HepG2 (cell line): ENCODE results near the gene ST8SIA6. TPM values are rescaled to one million over a fixed set of nuclear protein-coding genes. Genes with fewer than 3 reads are reported as not detected.

Experiments
- ATF1 ChIP-seq: IDR thresholded peaks from 2 replicates; pipeline ENCODE4 v1.6.1; 2016; ENCODE audit warnings: mild to moderate bottlenecking, control low read depth
- CREM ChIP-seq, 2 experiments: sonication (generic) in 1 of 2; formaldehyde crosslinking in 1 of 2; IDR thresholded peaks; 2 replicates each; pipeline versions ENCODE4 v1.4.0 to v1.6.1; 2016 to 2020; ENCODE audit warnings: antibody characterized with exemption in 1 of 2, mild to moderate bottlenecking in 1 of 2, missing genetic modification reagents in 1 of 2
- ELF1 ChIP-seq: sonication (generic); formaldehyde crosslinking; IDR thresholded peaks from 2 replicates; pipeline ENCODE4 v1.4.0; 2020; ENCODE audit warnings: missing genetic modification reagents
- KIAA2018 ChIP-seq: sonication (generic); formaldehyde crosslinking; IDR thresholded peaks from 2 replicates; pipeline ENCODE4 v1.5.0; 2020; ENCODE audit warnings: mild to moderate bottlenecking, missing genetic modification reagents, borderline replicate concordance
- MAFK ChIP-seq, 2 experiments: IDR thresholded peaks in 1 of 2; conservative IDR thresholded peaks in 1 of 2; 2 replicates each; pipeline ENCODE4 v1.6.1; 2011; ENCODE audit warnings: improper control_type of control experiment in 2 of 2, low read length in 2 of 2
- NPAS2 ChIP-seq: sonication (generic); formaldehyde crosslinking; IDR thresholded peaks from 2 replicates; pipeline ENCODE4 v1.8.0; 2022; ENCODE audit warnings: mild to moderate bottlenecking, missing genetic modification reagents, borderline replicate concordance
- NRL ChIP-seq: sonication (generic); formaldehyde crosslinking; IDR thresholded peaks from 2 replicates; pipeline ENCODE4 v1.5.0; 2020; ENCODE audit warnings: missing genetic modification reagents, mild to moderate bottlenecking, moderate library complexity, borderline replicate concordance
- RBAK ChIP-seq: sonication (generic); formaldehyde crosslinking; IDR thresholded peaks from 2 replicates; pipeline ENCODE4 v1.5.1; 2020; ENCODE audit warnings: mild to moderate bottlenecking, missing genetic modification reagents
- TAF15 ChIP-seq: fragments of 200-400 bp; formaldehyde crosslinking; IDR thresholded peaks from one replicate; pipeline ENCODE4 v1.6.1; 2018; ENCODE audit warnings: mild to moderate bottlenecking, low read depth, low read length; ENCODE audit not compliant: poor library complexity, severe bottlenecking
- ZMAT5 ChIP-seq: sonication (generic); formaldehyde crosslinking; IDR thresholded peaks from 2 replicates; pipeline ENCODE4 v1.5.0; 2020; ENCODE audit warnings: mild to moderate bottlenecking, low read depth, missing genetic modification reagents, borderline replicate concordance
- ZNF17 ChIP-seq: sonication (generic); formaldehyde crosslinking; IDR thresholded peaks from 2 replicates; pipeline ENCODE4 v1.5.0; 2020; ENCODE audit warnings: mild to moderate bottlenecking, missing genetic modification reagents
- ZNF546 ChIP-seq: sonication (generic); formaldehyde crosslinking; conservative IDR thresholded peaks from 2 replicates; pipeline ENCODE4 v1.8.1; 2023; ENCODE audit warnings: mild to moderate bottlenecking, missing genetic modification reagents
- ZNF563 ChIP-seq: sonication (generic); formaldehyde crosslinking; IDR thresholded peaks from 2 replicates; pipeline ENCODE4 v1.8.0; 2022; ENCODE audit warnings: mild to moderate bottlenecking, moderate library complexity, missing genetic modification reagents
- polyA plus RNA-seq, 8 experiments: library from polyadenylated mRNA; depleted of rRNA in 3 of 8; stranded (reverse) in 7 of 8; unstranded in 1 of 8; fragments of >200 nt; fragmentation: Illumina TruSeq in 4 of 8; extraction: Trizol in 4 of 8; gene quantifications; 2 replicates each; pipeline versions ENCODE4 v1.2.1 to v1.2.3, GENCODE V29; 2011 to 2016; ENCODE audit warnings: low read depth in 4 of 8, missing spikeins in 1 of 8, mixed read lengths in 1 of 8; ENCODE audit not compliant: insufficient read depth in 1 of 8
- total RNA-seq, 5 experiments: library from RNA; depleted of rRNA; stranded (reverse); fragments of >200 nt; fragmentation: Illumina TruSeq; extraction: Trizol; gene quantifications; 2 replicates each; pipeline ENCODE4 v1.2.3, GENCODE V29; 2016; ENCODE audit warnings: low read depth in 1 of 5

The ST8SIA6 gene
- total and polyA plus RNA-seq, 2 of the 13 experiments (the other 11 are each of a cell fraction or from before 2014, with no cell fraction given): not detected

- no peak for TF ChIP-seq NPAS2 (CRISPR knock-in tag)
- TF ChIP-seq ELF1 (CRISPR knock-in tag): no peak
- TF ChIP-seq ZMAT5: no peak
- no peak for TF ChIP-seq MAFK (conservative IDR thresholded peaks at IDR 0.05 in 1 of 2, IDR thresholded peaks at IDR 0.05 in 1 of 2; ENCODE audit: low read length in 2 of 2)
- no peak for TF ChIP-seq ZNF546 (CRISPR knock-in tag)
- TF ChIP-seq ATF1 (CRISPR knock-in tag): no peak
- no peak for TF ChIP-seq CREM (IDR thresholded peaks at IDR 0.05)
- TF ChIP-seq CREM (CRISPR knock-in tag; IDR thresholded peaks at IDR 0.05): no peak
- TF ChIP-seq ZNF563: no peak
- no peak for TF ChIP-seq KIAA2018 (CRISPR knock-in tag)
- no peak for TF ChIP-seq ZNF17 (CRISPR knock-in tag)
- no peak for TF ChIP-seq NRL (CRISPR knock-in tag)
- no peak for TF ChIP-seq TAF15
- no peak for TF ChIP-seq RBAK (CRISPR knock-in tag)
- TF ChIP-seq, all 625 proteins: peak for 0
These were observed 167.5 kb downstream of the ST8SIA6 start (continued) for GRCh38 chr10:17286562-17287550.
